DOHH2 (cell line): ENCODE measurements around the gene PLCB4.

Experiments
- CTCF ChIP-seq: fragments of 200-600 bp; sonication (generic); IDR thresholded peaks from one replicate; pipeline ENCODE4 v1.5.1; 2014; ENCODE audit warnings: antibody characterized with exemption, mild to moderate bottlenecking, low read depth, low read length; ENCODE audit not compliant: poor library complexity, severe bottlenecking
- EZH2phosphoT487 ChIP-seq: fragments of 200-600 bp; sonication (generic); IDR thresholded peaks from 2 replicates; pipeline ENCODE4 v1.6.1; 2017; ENCODE audit warnings: borderline replicate concordance, mild to moderate bottlenecking, antibody characterized with exemption, low read length, moderate library complexity, mixed read lengths

GRCh38 chr20:9390441-9390840, 321.6 kb downstream of the PLCB4 start:
- TF ChIP-seq CTCF (no peak), EZH2phosphoT487 (no peak)
